DMS114 treated with DMSO at 0.1 percent for 48 hours (cell line): ENCODE measurements around the gene TMEM134.
"Not testable (repeated sequence)": the region's sequence is repeated elsewhere in the genome, so short reads cannot be mapped to it uniquely, and the experiment has no call there.

Experiments used
- DNase-seq: peaks from one replicate; lab custom pipeline; 2025; ENCODE audit not compliant: unreplicated experiment; lab: John Stamatoyannopoulos, UW

TMEM134 gene

GRCh38 chr11:67439321-67440228 is 29.5 kb downstream of the TMEM134 start:
- peak; percentile 46 for DNase-seq

- no peak for DNase-seq
Observed at GRCh38 chr11:67438158-67438902, 30.7 kb downstream of the TMEM134 start.

GRCh38 chr11:67437809-67438157 is 31.3 kb downstream of the TMEM134 start:
- no peak for DNase-seq

- no peak for DNase-seq
Observed at GRCh38 chr11:67437082-67437808, 31.8 kb downstream of the TMEM134 start, which contains the start of gene PTPRCAP. Gene PTPRCAP, minus strand, starts transcription at chr11:67437682. Its CDS starts 63 bp downstream, at chr11:67437619.

GRCh38 chr11:67436459-67437081 is 32.5 kb downstream of the TMEM134 start:
- DNase-seq, result no peak

- no peak for DNase-seq
Observed at GRCh38 chr11:67435727-67436458, 33.2 kb downstream of the TMEM134 start.

- DNase-seq, result no peak
Observed at GRCh38 chr11:67435031-67435726, 33.9 kb downstream of the TMEM134 start.

- DNase-seq, result no peak
Observed at GRCh38 chr11:67434395-67434881, 34.6 kb downstream of the TMEM134 start.

- no peak for DNase-seq
Observed at GRCh38 chr11:67433536-67434394, 35.3 kb downstream of the TMEM134 start.

GRCh38 chr11:67432655-67433349 is 36.2 kb downstream of the TMEM134 start:
- DNase-seq, result no peak

- no peak for DNase-seq
Observed at GRCh38 chr11:67431346-67432249, 37.5 kb downstream of the TMEM134 start.

- no peak for DNase-seq
Observed at GRCh38 chr11:67429722-67430121, 39.3 kb downstream of the TMEM134 start.

- no peak for DNase-seq
Observed at GRCh38 chr11:67429038-67429668, 39.9 kb downstream of the TMEM134 start.

GRCh38 chr11:67428052-67429001 is 40.7 kb downstream of the TMEM134 start, which contains the start of gene RPS6KB2:
Gene RPS6KB2, plus strand, starts transcription at chr11:67428494. Its CDS starts 52 bp downstream, at chr11:67428546.
- DNase-seq, result peak; percentile 98

- DNase-seq, result not testable (repeated sequence)
Observed at GRCh38 chr11:67427364-67427859, 41.6 kb downstream of the TMEM134 start.
